NCI-H748 (cell line): ENCODE data around the gene LRRC4C.
A peak's percentile ranks its signal among the peaks of the same experiment; 100 is the strongest.

Source experiments
- DNase-seq: peaks from one replicate; lab custom pipeline; 2025; ENCODE audit not compliant: unreplicated experiment; lab: John Stamatoyannopoulos, UW

Gene LRRC4C

GRCh38 chr11:41459465-41460401, at the start of gene LRRC4C:
Gene LRRC4C (minus strand): TSS chr11:41459652.
- DNase-seq: no peak

GRCh38 chr11:41508121-41508520, 48.7 kb upstream of the LRRC4C start:
- no peak for DNase-seq

GRCh38 chr11:41499429-41499828, 40.0 kb upstream of the LRRC4C start:
- no peak for DNase-seq

- no peak for DNase-seq
Observed at GRCh38 chr11:41498726-41499125, 39.3 kb upstream of the LRRC4C start.

- DNase-seq: no peak
Observed at GRCh38 chr11:41497974-41498373, 38.5 kb upstream of the LRRC4C start.

GRCh38 chr11:41494716-41495115, 35.3 kb upstream of the LRRC4C start:
- DNase-seq: no peak

- no peak for DNase-seq
Observed at GRCh38 chr11:41486424-41486823, 27.0 kb upstream of the LRRC4C start.

GRCh38 chr11:41483956-41484355, 24.5 kb upstream of the LRRC4C start:
- DNase-seq: no peak

- DNase-seq: no peak
Observed at GRCh38 chr11:41479179-41479578, 19.7 kb upstream of the LRRC4C start.

GRCh38 chr11:41461057-41461681, 1.7 kb upstream of the LRRC4C start:
- DNase-seq: peak; percentile 2

- no peak for DNase-seq
Observed at GRCh38 chr11:41458641-41459040, 811 bp downstream of the LRRC4C start.

- DNase-seq: no peak
Observed at GRCh38 chr11:41458154-41458553, 1.3 kb downstream of the LRRC4C start.

- no peak for DNase-seq
Observed at GRCh38 chr11:41457216-41458014, 2.0 kb downstream of the LRRC4C start.

GRCh38 chr11:41456269-41456668, 3.2 kb downstream of the LRRC4C start:
- no peak for DNase-seq

- DNase-seq: no peak
Observed at GRCh38 chr11:41451011-41451410, 8.4 kb downstream of the LRRC4C start.

GRCh38 chr11:41449483-41450050, 9.9 kb downstream of the LRRC4C start:
- DNase-seq: no peak

- no peak for DNase-seq
Observed at GRCh38 chr11:41446566-41446965, 12.9 kb downstream of the LRRC4C start.

GRCh38 chr11:41446107-41446506, 13.3 kb downstream of the LRRC4C start:
- DNase-seq: no peak

- DNase-seq: no peak
Observed at GRCh38 chr11:41437006-41437490, 22.4 kb downstream of the LRRC4C start.

- no peak for DNase-seq
Observed at GRCh38 chr11:41435531-41435930, 23.9 kb downstream of the LRRC4C start.

GRCh38 chr11:41431784-41432183, 27.7 kb downstream of the LRRC4C start:
- DNase-seq: peak; percentile 21
